ENCODE measurements around the gene CHIC2. TPM values are rescaled to one million over a fixed set of nuclear protein-coding genes. Genes with fewer than 3 reads are reported as not detected.
"Not testable (repeated sequence)": the region's sequence is repeated elsewhere in the genome, so short reads cannot be mapped to it uniquely, and the experiment has no call there.

The CHIC2 gene
- polyA plus RNA-seq, 1 experiment: 15.6 TPM

GRCh38 chr4:54032558-54033135, 31.8 kb downstream of the CHIC2 start:
- ChIA-PET POLR2A (no interaction called here), CTCF (no interaction called here)
- DNase-seq (ENCODE audit: low read depth): no peak
- Histone ChIP-seq H3K36me3 (ENCODE audit: control insufficient read depth, insufficient read depth, low read length) (no peaks in the 10 kb centered on the region), H3K4me3 (ENCODE audit: low read depth, low read length) (no peak overlapping the region), H3K27me3 (ENCODE audit: control insufficient read depth, insufficient read depth, low read length) (no peaks in the 10 kb centered on the region)
- TF ChIP-seq CTCF (IDR thresholded peaks at IDR 0.05; ENCODE audit: insufficient read depth, low read depth, low read length): no peak

GRCh38 chr4:54027311-54027710, 37.1 kb downstream of the CHIC2 start:
- TF ChIP-seq CTCF (IDR thresholded peaks at IDR 0.05; ENCODE audit: insufficient read depth, low read depth, low read length): no peak
- no peak overlapping the region for H3K4me3 ChIP-seq (ENCODE audit: low read depth, low read length)
- POLR2A ChIA-PET: no interaction called here
- DNase-seq (ENCODE audit: low read depth): no peak
- CTCF ChIA-PET: no interaction called here
- no peaks in the 10 kb centered on the region for H3K36me3 ChIP-seq (ENCODE audit: control insufficient read depth, insufficient read depth, low read length)
- H3K27me3 ChIP-seq (ENCODE audit: control insufficient read depth, insufficient read depth, low read length): no peaks in the 10 kb centered on the region

DNA sequence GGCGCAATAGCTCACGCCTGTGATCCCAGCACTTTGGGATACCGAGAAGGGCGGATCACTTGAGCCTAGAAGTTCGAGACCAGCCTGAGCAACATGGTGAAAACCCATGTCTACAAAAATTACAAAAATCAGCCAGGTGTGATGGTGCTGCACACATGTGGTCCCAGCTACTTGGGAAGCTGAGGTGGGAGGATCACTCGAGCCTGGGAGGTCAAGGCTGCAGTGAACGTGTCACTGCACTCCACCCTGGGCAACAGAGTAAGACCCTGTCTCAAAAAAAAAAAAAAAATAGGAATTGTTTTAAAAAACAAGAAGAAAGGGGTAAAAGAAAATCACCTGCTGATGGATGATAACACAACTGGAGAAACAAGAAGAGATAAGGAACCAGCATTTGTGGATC, 38.8 kb downstream of the CHIC2 start:
- DNase-seq (ENCODE audit: low read depth): no peak
- Histone ChIP-seq H3K4me3 (ENCODE audit: low read depth, low read length) (no peak overlapping the region), H3K27me3 (ENCODE audit: control insufficient read depth, insufficient read depth, low read length) (no peaks in the 10 kb centered on the region), H3K36me3 (ENCODE audit: control insufficient read depth, insufficient read depth, low read length) (no peaks in the 10 kb centered on the region; the same call in 1 of the 2 replicates)
- CTCF ChIA-PET: interaction anchor here (0.7 kb wide), 1 partner anchor 21 kb away, joined by 3 read pairs; no protein-coding TSS in a partner anchor
- no peak for TF ChIP-seq CTCF (IDR thresholded peaks at IDR 0.05; ENCODE audit: insufficient read depth, low read depth, low read length)
- POLR2A ChIA-PET: no interaction called here

DNA sequence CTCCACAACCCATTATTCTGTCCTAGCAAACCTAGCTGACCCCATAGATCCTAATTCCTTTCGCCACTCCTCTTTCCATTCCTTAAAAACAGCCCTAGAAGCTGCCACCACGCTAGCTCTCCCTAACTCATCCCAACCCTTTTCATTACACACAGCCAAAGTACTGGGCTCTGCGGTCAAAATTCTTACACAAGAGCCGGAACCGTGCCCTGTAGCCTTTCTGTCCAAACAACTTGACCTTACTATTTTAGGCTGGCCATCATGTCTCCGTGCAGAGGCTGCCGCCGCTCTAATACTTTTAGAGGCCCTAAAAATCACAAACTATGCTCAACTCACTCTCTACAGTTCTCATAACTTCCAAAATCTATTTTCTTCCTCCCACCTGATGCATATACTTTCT, 41.4 kb downstream of the CHIC2 start:
- CTCF ChIA-PET; H3K27me3 ChIP-seq (ENCODE audit: control insufficient read depth, insufficient read depth, low read length); H3K4me3 ChIP-seq (ENCODE audit: low read depth, low read length); H3K36me3 ChIP-seq (ENCODE audit: control insufficient read depth, insufficient read depth, low read length); DNase-seq (ENCODE audit: low read depth); POLR2A ChIA-PET: not testable (repeated sequence)

DNA sequence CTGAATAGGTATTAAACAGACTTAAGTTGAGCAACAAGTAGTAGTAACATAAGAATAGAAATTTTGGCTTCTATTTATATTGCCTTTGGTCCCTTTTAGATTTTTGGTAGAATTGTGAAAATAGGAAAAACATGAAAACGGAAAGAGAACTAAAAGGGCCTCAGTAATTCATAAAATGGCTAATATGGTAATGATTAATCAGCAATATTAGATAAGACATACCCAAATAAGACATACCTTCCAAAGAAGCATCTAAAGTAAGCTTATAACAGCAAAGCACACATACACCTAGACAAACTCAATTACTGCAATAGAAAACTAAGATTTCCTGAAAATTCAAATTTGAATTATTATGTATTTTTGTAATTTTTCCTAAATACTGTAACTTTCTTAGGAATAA, 46.4 kb downstream of the CHIC2 start:
- ChIA-PET CTCF (no interaction called here), POLR2A (no interaction called here)
- H3K27me3 ChIP-seq (ENCODE audit: control insufficient read depth, insufficient read depth, low read length): no peaks in the 10 kb centered on the region
- TF ChIP-seq CTCF (IDR thresholded peaks at IDR 0.05; ENCODE audit: insufficient read depth, low read depth, low read length): no peak
- no peak for DNase-seq (ENCODE audit: low read depth)
- no peaks in the 10 kb centered on the region; the same call in 1 of the 2 replicates for H3K36me3 ChIP-seq (ENCODE audit: control insufficient read depth, insufficient read depth, low read length)
- H3K4me3 ChIP-seq (ENCODE audit: low read depth, low read length): no peak overlapping the region

- ChIA-PET CTCF (no interaction called here), POLR2A (interaction anchor here (0.6 kb wide), 1 partner anchor 258 kb away, joined by 8 read pairs; no protein-coding TSS in a partner anchor)
- no peak overlapping the region for H3K4me3 ChIP-seq (ENCODE audit: low read depth, low read length)
- no peak for DNase-seq (ENCODE audit: low read depth)
- TF ChIP-seq CTCF (IDR thresholded peaks at IDR 0.05; ENCODE audit: insufficient read depth, low read depth, low read length): no peak
- H3K36me3 ChIP-seq (ENCODE audit: control insufficient read depth, insufficient read depth, low read length): no peaks in the 10 kb centered on the region; the same call in 1 of the 2 replicates
- no peaks in the 10 kb centered on the region for H3K27me3 ChIP-seq (ENCODE audit: control insufficient read depth, insufficient read depth, low read length)
These were observed 47.1 kb downstream of the CHIC2 start for GRCh38 chr4:54017308-54017707.
